Bone marrow (tissue), 2 donors: ENCODE measurements around the gene ZSCAN9.

Experiments used
- DNase-seq, 2 donors: peaks; one replicate each; lab custom pipeline; 2025; lab: John Stamatoyannopoulos, UW

The ZSCAN9 gene

GRCh38 chr6:28266962-28267694 lies 42.1 kb downstream of the ZSCAN9 start, which contains the start of gene ZSCAN26:
TSS of gene ZSCAN26 (plus strand) at chr6:28267143. CDS start at chr6:28271920, 4,777 bp downstream.
- peak; percentile 58 to 72 for DNase-seq

GRCh38 chr6:28267695-28268059 lies 42.6 kb downstream of the ZSCAN9 start:
- DNase-seq: no peak

- DNase-seq: peak in 1 of 2 donors; percentile 76
Observed at GRCh38 chr6:28269492-28269891, 44.4 kb downstream of the ZSCAN9 start.

GRCh38 chr6:28274888-28275287 lies 49.8 kb downstream of the ZSCAN9 start:
- DNase-seq: peak in 1 of 2 donors; percentile 13

- DNase-seq: no peak
Observed at GRCh38 chr6:28277746-28278145, 52.7 kb downstream of the ZSCAN9 start.

GRCh38 chr6:28280595-28281287 lies 55.7 kb downstream of the ZSCAN9 start:
- DNase-seq: no peak

- DNase-seq: peak; percentile 23 to 44
Observed at GRCh38 chr6:28281288-28282064, 56.4 kb downstream of the ZSCAN9 start, which contains the start of gene PGBD1. TSS of gene PGBD1 (plus strand) at chr6:28281572. CDS start at chr6:28283814, 2,242 bp downstream.

GRCh38 chr6:28282926-28283325 lies 57.9 kb downstream of the ZSCAN9 start:
- no peak for DNase-seq
